ENCODE results near the gene MAP3K5.
"Not testable (repeated sequence)": the region's sequence is repeated elsewhere in the genome, so short reads cannot be mapped to it uniquely, and the experiment has no call there.

MAP3K5 gene

DNA sequence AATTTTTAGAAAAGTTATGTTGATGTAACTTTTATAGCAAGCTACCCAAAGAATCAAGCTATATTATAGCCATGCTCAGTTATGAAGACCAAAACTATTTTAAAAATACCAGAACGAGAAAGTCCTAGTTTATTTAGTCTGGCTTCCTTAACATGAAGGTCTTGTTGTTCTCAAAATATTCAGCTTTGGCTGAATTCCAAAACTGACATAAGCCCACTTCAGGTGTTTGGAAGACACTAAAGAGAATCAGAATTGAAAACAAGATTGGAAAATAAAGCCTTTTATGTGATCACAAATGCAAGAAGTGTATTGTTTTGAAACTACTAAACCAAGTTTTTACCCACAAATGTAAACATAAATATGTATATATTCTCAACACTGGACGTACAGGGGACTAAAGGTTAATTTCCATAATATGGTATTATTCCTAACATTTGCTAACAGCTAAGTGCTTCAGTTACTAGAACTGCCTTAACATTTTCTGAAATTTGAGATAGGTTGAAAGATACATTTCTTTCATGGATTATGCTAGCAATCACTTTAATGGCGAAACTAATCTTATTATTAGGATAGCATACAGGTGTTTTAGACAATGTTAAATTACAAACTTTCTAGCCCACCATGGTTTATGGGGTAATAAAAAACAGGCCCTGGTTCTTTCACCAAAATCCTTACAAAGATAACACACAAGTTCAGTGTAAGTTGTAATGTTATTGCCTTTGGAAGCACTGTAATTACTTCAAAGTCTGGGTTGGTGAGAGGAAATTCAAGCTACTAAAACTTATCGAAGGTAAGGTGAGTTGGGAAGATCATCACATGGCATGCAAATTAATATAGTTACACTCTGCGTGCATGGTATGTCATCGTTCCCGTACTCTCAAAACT, 1.6 kb downstream of the MAP3K5 start:
- no peak for DNase-seq

DNA sequence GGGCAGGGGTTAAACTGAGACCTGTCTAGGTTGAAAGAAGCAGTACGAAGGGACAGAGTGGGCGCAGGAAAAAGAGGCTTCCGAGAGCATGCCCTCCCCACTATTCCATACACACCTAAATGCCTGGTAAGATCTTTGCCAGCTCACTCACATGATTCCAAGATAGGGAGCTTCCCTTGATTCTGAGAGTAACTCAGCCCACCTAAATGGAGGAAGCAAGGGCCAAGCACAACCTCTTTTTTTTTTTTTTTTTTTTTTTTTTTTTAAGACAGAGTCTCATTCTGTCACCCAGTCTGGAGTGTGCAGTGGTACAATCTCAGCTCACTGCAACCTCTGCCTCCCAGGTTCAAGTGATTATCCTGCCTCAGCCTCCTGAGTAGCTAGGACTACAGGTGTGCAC, 2.8 kb downstream of the MAP3K5 start:
- not testable (repeated sequence) for DNase-seq

DNA sequence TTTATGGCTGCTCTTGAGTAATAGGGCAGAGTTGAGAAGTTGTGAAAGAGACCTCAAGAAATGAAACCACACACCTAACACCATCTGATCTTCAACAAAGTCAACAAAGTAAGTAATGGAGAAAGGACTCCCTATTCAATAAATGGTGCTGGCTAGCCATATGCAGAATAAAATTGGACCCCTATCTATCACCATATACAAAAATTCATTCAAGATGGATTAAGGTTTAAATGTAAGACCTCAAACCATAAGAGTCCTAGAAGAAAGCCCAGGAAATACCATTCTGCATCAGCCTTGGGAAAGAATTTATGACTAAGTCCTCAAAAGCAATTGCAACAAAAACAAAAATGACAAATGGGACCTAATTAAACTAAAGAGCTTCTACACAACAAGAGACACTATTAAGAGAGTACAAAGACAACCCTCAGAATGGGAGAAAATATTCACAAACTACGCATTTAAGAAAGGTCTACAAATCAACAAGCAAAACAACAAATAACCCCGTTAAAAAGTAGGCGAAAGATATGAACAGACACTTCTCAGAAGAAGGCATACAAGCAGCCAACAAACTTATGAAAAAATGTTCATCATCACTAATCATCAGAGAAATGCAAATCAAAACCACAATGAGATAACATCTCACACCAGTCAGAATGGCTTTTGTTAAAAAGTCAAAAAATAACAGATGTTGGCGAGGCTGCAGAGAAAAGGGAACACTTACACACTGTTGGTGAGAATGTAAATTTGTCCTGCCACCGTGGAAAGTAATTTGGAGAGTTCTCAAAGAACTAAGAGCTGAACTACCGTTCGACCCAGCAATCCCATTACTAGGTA, 4.0 kb downstream of the MAP3K5 start:
- DNase-seq: peak; percentile 64 to 74

GRCh38 chr6:136787726-136788068, 4.6 kb downstream of the MAP3K5 start:
- DNase-seq: no peak

DNA sequence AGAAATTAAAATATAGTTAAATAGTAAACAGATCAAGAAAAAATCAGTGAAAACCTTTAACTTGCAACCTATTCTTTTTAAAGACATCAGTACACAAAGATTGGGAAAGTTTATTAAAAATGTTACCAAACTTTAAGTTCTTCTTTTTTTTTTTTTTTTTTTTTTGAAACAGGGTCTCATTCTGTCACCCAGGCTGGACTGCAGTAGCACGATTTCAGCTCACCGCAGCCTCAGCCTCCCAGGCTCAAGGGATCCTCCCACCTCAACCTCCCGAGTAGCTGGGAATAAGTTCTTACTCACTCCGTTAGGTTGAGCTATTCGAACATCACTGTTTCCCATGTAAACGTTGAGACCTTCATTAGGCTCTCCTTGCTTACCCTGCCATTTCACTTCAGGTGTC, 5.6 kb downstream of the MAP3K5 start:
- DNase-seq: no peak

GRCh38 chr6:136784910-136785746, 7.1 kb downstream of the MAP3K5 start:
- DNase-seq: peak; percentile 65 to 83

GRCh38 chr6:136784271-136784664, 8.0 kb downstream of the MAP3K5 start:
- DNase-seq: no peak

DNA sequence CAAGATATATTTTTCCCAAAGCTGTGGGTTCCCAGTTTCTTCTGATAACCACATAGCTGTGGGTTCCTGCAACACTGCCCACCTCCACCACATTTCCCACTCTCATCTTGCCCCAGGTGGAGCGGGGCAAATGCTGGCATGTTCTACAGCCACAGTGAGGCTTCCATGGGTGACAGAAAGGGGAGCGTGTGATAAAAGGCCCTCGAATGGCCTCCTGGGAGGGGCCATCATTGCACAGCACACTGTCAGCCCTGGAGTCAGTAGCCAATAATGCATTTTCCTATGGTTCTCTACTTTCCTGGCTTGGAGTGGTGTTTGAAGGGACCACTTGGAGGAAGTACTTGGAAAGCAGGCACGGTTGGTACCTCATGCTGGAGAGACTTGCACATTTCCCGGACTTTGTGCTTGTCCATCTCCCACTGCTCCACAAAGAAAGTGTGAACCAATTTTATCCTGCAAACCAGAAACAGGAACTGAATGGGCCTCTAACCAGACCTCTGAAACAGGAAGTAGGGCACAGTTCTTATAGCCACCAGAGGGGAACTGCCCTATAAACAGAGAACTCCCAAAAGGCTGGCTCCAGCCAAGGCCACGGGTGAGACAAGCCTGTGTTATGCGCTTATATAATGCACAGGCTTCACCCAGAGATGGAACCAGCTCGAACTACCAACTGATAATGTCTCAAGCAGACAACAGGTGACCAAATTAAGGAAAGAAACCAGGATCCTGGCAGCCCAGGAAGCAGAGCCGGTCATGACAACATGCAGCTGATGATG, 8.6 kb downstream of the MAP3K5 start:
- peak; percentile 76 to 88 for DNase-seq

- DNase-seq: no peak
These were observed 9.3 kb downstream of the MAP3K5 start for GRCh38 chr6:136783021-136783420.

GRCh38 chr6:136782021-136782770, 10.1 kb downstream of the MAP3K5 start:
- peak in 1 of 2 donors; percentile 67 for DNase-seq

DNA sequence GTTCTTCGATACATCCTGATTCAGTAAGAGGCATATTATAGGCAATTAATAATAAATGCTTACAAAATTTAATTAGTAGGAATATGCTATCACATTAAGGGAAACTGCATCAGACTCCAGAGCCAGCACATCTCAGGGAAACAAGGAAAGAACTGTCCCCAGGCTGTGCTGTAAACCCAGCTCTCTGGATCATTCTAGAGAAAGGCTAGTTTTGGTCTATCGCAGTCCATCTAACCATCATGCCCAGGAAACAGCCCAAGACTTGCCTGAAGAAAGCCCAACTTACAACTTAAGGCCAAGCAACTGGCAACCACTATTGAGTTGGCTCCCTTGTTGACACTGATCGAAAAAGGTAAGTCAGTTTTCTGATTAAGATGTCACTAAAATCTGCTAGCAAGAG, 11.3 kb downstream of the MAP3K5 start:
- DNase-seq: no peak

- no peak for DNase-seq
These were observed 12.6 kb downstream of the MAP3K5 start for GRCh38 chr6:136779682-136780081.

GRCh38 chr6:136777651-136778050, 14.6 kb downstream of the MAP3K5 start:
- no peak for DNase-seq

DNA sequence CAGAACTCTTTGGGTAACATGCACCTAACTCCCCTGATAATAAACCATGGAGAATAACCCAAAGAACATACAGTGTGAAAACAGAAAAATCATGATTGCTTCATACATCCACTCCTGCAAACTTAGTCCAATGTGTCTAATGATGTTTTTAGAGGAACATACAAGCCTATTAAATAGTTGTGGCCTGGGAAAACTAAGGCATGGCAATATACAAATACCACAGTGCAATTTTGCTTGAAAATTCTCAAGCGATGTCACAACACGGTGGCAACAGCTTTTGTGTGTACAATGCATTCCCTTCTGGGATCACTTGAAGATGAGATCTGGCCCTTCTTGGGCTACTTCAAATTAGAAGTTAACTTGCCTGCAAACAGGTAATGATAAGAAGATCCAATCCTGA, 16.7 kb downstream of the MAP3K5 start:
- no peak for DNase-seq

DNA sequence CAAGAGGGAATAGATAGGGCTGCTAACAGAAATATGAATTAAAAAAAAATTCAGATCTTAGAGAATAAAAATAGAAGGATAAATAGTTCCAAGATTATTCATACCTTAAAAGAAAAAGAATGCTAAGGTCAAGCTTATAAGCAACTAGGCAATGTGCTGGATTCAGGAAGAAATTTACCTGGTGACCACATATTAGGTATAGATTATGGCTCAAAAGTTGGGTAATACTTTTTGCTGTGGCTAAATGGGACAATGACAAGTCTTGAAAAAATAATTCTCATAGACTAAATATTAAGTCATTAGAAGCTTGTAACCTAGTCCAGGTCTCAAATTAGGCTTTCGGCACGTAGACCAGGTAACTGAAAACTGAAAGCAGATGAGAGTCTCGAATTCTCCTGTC, 17.2 kb downstream of the MAP3K5 start:
- no peak for DNase-seq

GRCh38 chr6:136774228-136775041, 17.8 kb downstream of the MAP3K5 start:
- peak; percentile 83 to 91 for DNase-seq

GRCh38 chr6:136773473-136773796, 18.8 kb downstream of the MAP3K5 start:
- no peak for DNase-seq

- DNase-seq: peak; percentile 65 to 70
These were observed 19.4 kb downstream of the MAP3K5 start for GRCh38 chr6:136772685-136773472.

GRCh38 chr6:136771306-136771705, 21.0 kb downstream of the MAP3K5 start:
- no peak for DNase-seq

DNA sequence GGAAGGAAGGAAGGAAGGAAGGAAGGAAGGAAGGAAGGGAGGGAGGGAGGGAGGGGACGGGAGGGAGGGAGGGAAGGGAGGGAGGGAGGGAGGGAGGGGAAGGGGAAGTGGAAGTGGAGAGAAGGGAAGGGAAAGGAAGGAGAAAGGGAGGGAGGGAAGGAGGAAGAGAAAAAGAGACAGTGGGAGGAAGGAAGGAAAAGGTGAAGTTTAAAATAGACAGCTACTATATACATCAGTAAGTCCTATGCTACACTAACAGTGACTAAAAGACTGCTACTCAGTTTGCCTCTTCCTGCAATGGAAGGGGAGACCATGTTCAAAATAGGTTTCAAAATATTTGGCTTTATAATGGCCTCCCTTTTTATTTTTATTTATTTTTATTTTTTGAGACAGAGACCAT, 22.5 kb downstream of the MAP3K5 start:
- no peak for DNase-seq

Data from inflammatory macrophage treated with lipopolysaccharide for 1 hour (primary cell).